HepG2 (cell line): ENCODE measurements around the gene BCAS3. TPM values are rescaled to one million over a fixed set of nuclear protein-coding genes. Genes with fewer than 3 reads are reported as not detected.

ENCODE experiments used
- ATAC-seq: fragments of 200-7000 bp; cut with Tn5 transposase; 3 replicates; pipeline ENCODE4 v1.9.1; 2020; ENCODE audit warnings: mild to moderate bottlenecking, moderate library complexity
- BruUV-seq: library from RNA; stranded (reverse); fragments of 400-500 nt; replicated peaks from 2 replicates; lab custom pipeline; 2021; lab: Mats Ljungman, UMichigan
- CTCF ChIA-PET: fragments of 300-600 bp; formaldehyde crosslinking; extraction: SDS; loops from one replicate; lab custom pipeline; 2021; ENCODE audit warnings: low total read pairs, inconsistent platforms, low intra/inter-chr PET ratio; lab: Yijun Ruan, JAX
- POLR2A ChIA-PET: fragments of 350-600 bp; sonication (Branson Sonifier 250); formaldehyde crosslinking; loops from one replicate; lab custom pipeline; 2020; ENCODE audit warnings: antibody characterized with exemption, inconsistent platforms; lab: Yijun Ruan, JAX
- DNase-seq: peaks from one replicate; pipeline ENCODE4 v3.0.0-alpha.2; 2015; ENCODE audit warnings: low spot score
- FAIRE-seq: peaks from 3 replicates; lab custom pipeline; 2011; peaks lifted over from hg19 to GRCh38; lab: Jason Lieb, UNC
- H2AFZ ChIP-seq: one replicate; pipeline ENCODE4 v1.6.1; 2011; ENCODE audit warnings: low read length, inconsistent platforms
- H3K27ac ChIP-seq: fragments of 300-600 bp; 3 replicates; pipeline ENCODE4 v1.8.0; 2011; ENCODE audit warnings: mixed run types, mild to moderate bottlenecking, mixed read lengths, low read length, inconsistent platforms; ENCODE audit not compliant: insufficient read depth; ENCODE audit errors: extremely low read length
- H3K27me3 ChIP-seq, 2 experiments: fragments of 200-600 bp in 1 of 2; 2 replicates in 1 of 2; 3 replicates in 1 of 2; pipeline versions ENCODE4 v1.6.0 to v1.8.0; 2011; ENCODE audit warnings: low read length in 2 of 2, mild to moderate bottlenecking in 2 of 2, moderate library complexity in 2 of 2, inconsistent platforms in 1 of 2; ENCODE audit not compliant: insufficient read depth in 2 of 2, control insufficient read depth in 1 of 2
- H3K36me3 ChIP-seq, 2 experiments: fragments of 200-600 bp in 1 of 2; replicated peaks in 1 of 2; 2 replicates in 1 of 2; 3 replicates in 1 of 2; pipeline versions ENCODE4 v1.5.1 to v1.8.0; 2011; ENCODE audit warnings: low read length in 2 of 2, inconsistent platforms in 1 of 2; ENCODE audit not compliant: insufficient read depth in 2 of 2, control insufficient read depth in 1 of 2
- H3K4me1 ChIP-seq: 2 replicates; pipeline ENCODE4 v1.5.1; 2012; ENCODE audit warnings: low read length, inconsistent platforms; ENCODE audit not compliant: insufficient read depth
- H3K4me2 ChIP-seq: 2 replicates; pipeline ENCODE4 v1.6.0; 2011; ENCODE audit warnings: low read depth, low read length, inconsistent platforms
- H3K4me3 ChIP-seq, 3 experiments: fragments of 200-600 bp in 1 of 3; sonication (generic), shearing (Covaris generic) in 1 of 3; replicated peaks in 1 of 3; 2 replicates each; pipeline ENCODE4 v1.5.1; 2011 to 2016; ENCODE audit warnings: low read length in 3 of 3, inconsistent platforms in 2 of 3, low read depth in 2 of 3, mild to moderate bottlenecking in 2 of 3, control low read depth in 1 of 3, mixed read lengths in 1 of 3; ENCODE audit not compliant: insufficient read depth in 1 of 3
- H3K79me2 ChIP-seq: one replicate; pipeline ENCODE4 v1.6.1; 2011; ENCODE audit warnings: low read length, inconsistent platforms; ENCODE audit not compliant: insufficient read depth
- H3K9ac ChIP-seq: 2 replicates; pipeline ENCODE4 v1.6.0; 2011; ENCODE audit warnings: mild to moderate bottlenecking, low read depth, low read length, inconsistent platforms; ENCODE audit not compliant: insufficient read depth
- H3K9me3 ChIP-seq: 2 replicates; pipeline ENCODE4 v1.5.1; 2012; ENCODE audit warnings: mild to moderate bottlenecking, low read length
- H4K20me1 ChIP-seq: 2 replicates; pipeline ENCODE4 v1.6.0; 2011; ENCODE audit warnings: inconsistent platforms, mild to moderate bottlenecking, low read length, moderate library complexity; ENCODE audit not compliant: insufficient read depth
- BRCA1 ChIP-seq: sonication (generic); formaldehyde crosslinking; IDR thresholded peaks from 2 replicates; pipeline ENCODE4 v1.4.0; 2020; ENCODE audit warnings: missing genetic modification reagents
- FOXA1 ChIP-seq, 2 experiments: fragments of 450-650 bp in 1 of 2; sonication (generic) in 1 of 2; formaldehyde crosslinking in 1 of 2; IDR thresholded peaks; 2 replicates each; pipeline versions ENCODE4 v1.4.0 to v1.6.1; 2016 to 2020; ENCODE audit warnings: missing genetic modification reagents in 1 of 2
- KDM5B ChIP-seq: sonication (generic); formaldehyde crosslinking; IDR thresholded peaks from 2 replicates; pipeline ENCODE4 v1.4.0; 2020; ENCODE audit warnings: missing genetic modification reagents, mild to moderate bottlenecking, borderline replicate concordance
- KLF15 ChIP-seq: sonication (generic); formaldehyde crosslinking; IDR thresholded peaks from 2 replicates; pipeline ENCODE4 v1.8.1; 2023; ENCODE audit warnings: borderline replicate concordance, mild to moderate bottlenecking, inconsistent platforms, missing genetic modification reagents, mixed read lengths
- LCORL ChIP-seq, 2 experiments: fragments of 450-650 bp in 1 of 2; sonication (generic) in 1 of 2; formaldehyde crosslinking in 1 of 2; IDR thresholded peaks; 2 replicates each; pipeline versions ENCODE4 v1.5.0 to v1.6.1; 2017 to 2020; ENCODE audit warnings: antibody characterized with exemption in 1 of 2, missing genetic modification reagents in 1 of 2
- MLLT10 ChIP-seq: sonication (generic); formaldehyde crosslinking; IDR thresholded peaks from 2 replicates; pipeline ENCODE4 v1.4.0; 2020; ENCODE audit warnings: missing genetic modification reagents
- NFIC ChIP-seq: IDR thresholded peaks from 2 replicates; pipeline ENCODE4 v1.6.1; 2012; ENCODE audit warnings: mild to moderate bottlenecking, low read length, inconsistent platforms
- PHF5A ChIP-seq: IDR thresholded peaks from one replicate; pipeline ENCODE4 v1.6.1; 2018; ENCODE audit warnings: low read depth, missing genetic modification reagents; ENCODE audit not compliant: unreplicated experiment
- SKI ChIP-seq: fragments of 450-650 bp; IDR thresholded peaks from one replicate; pipeline ENCODE4 v1.6.1; 2018; ENCODE audit warnings: mild to moderate bottlenecking; ENCODE audit not compliant: partially characterized antibody
- TAF15 ChIP-seq: fragments of 200-400 bp; formaldehyde crosslinking; IDR thresholded peaks from one replicate; pipeline ENCODE4 v1.6.1; 2018; ENCODE audit warnings: mild to moderate bottlenecking, low read depth, low read length; ENCODE audit not compliant: poor library complexity, severe bottlenecking
- THAP11 ChIP-seq: IDR thresholded peaks from 2 replicates; pipeline ENCODE4 v1.6.1; 2016; ENCODE audit warnings: missing biosample characterization, missing genetic modification reagents
- ZBTB8A ChIP-seq: sonication (generic); formaldehyde crosslinking; IDR thresholded peaks from 2 replicates; pipeline ENCODE4 v1.4.0; 2020; ENCODE audit warnings: mild to moderate bottlenecking, low read depth, missing genetic modification reagents, borderline replicate concordance
- ZNF225 ChIP-seq: sonication (generic); formaldehyde crosslinking; IDR thresholded peaks from 2 replicates; pipeline ENCODE4 v1.4.0; 2020; ENCODE audit warnings: mild to moderate bottlenecking, missing genetic modification reagents
- ZNF253 ChIP-seq: sonication (generic); formaldehyde crosslinking; IDR thresholded peaks from 2 replicates; pipeline ENCODE4 v1.8.0; 2022; ENCODE audit warnings: mild to moderate bottlenecking, missing genetic modification reagents, borderline replicate concordance
- ZNF496 ChIP-seq: sonication (generic); formaldehyde crosslinking; IDR thresholded peaks from 2 replicates; pipeline ENCODE4 v1.8.1; 2023; ENCODE audit warnings: mild to moderate bottlenecking, moderate library complexity, missing genetic modification reagents; ENCODE audit not compliant: insufficient replicate concordance
- ZNF607 ChIP-seq: sonication (generic); formaldehyde crosslinking; IDR thresholded peaks from 2 replicates; pipeline ENCODE4 v1.5.1; 2020; ENCODE audit warnings: missing genetic modification reagents, mild to moderate bottlenecking, borderline replicate concordance
- ZNF766 ChIP-seq: sonication (generic); formaldehyde crosslinking; IDR thresholded peaks from 2 replicates; pipeline ENCODE4 v1.5.0; 2020; ENCODE audit warnings: missing genetic modification reagents, borderline replicate concordance
- ZZZ3 ChIP-seq: sonication (generic); formaldehyde crosslinking; IDR thresholded peaks from 2 replicates; pipeline ENCODE4 v1.4.0; 2020; ENCODE audit warnings: missing genetic modification reagents, mild to moderate bottlenecking, borderline replicate concordance
- WGBS: methylation state at CpG from one replicate; pipeline ENCODE4 v1.1.6; 2017; ENCODE audit warnings: low lambda C conversion rate; 5-methylcytosine and 5-hydroxymethylcytosine counted together
- in situ Hi-C: cut with HindIII; loops from 2 replicates; pipeline ENCODE4 v1.10.0; 2017; ENCODE audit warnings: low pct_unique_long_range_greater_than_20kb; ENCODE audit not compliant: extremely low pct_ligation_motif_present
- intact Hi-C: fragments of 100-400 bp; cut with micrococcal nuclease; formaldehyde crosslinking; loops from one replicate; pipeline ENCODE4 v1.10.0; 2022; ENCODE audit not compliant: unreplicated experiment
- polyA plus RNA-seq, 8 experiments: library from polyadenylated mRNA; depleted of rRNA in 3 of 8; stranded (reverse) in 7 of 8; unstranded in 1 of 8; fragments of >200 nt; fragmentation: Illumina TruSeq in 4 of 8; extraction: Trizol in 4 of 8; gene quantifications; 2 replicates each; pipeline versions ENCODE4 v1.2.1 to v1.2.3, GENCODE V29; 2011 to 2016; ENCODE audit warnings: low read depth in 4 of 8, missing spikeins in 1 of 8, mixed read lengths in 1 of 8; ENCODE audit not compliant: insufficient read depth in 1 of 8
- total RNA-seq, 5 experiments: library from RNA; depleted of rRNA; stranded (reverse); fragments of >200 nt; fragmentation: Illumina TruSeq; extraction: Trizol; gene quantifications; 2 replicates each; pipeline ENCODE4 v1.2.3, GENCODE V29; 2016; ENCODE audit warnings: low read depth in 1 of 5
- TF ChIP-seq, protein P1 (sequence below): sonication (generic); formaldehyde crosslinking; IDR thresholded peaks from 2 replicates; pipeline ENCODE4 v1.4.0; 2020; ENCODE audit warnings: missing genetic modification reagents, mild to moderate bottlenecking, borderline replicate concordance
- TF ChIP-seq, protein P2 (sequence below): sonication (generic); formaldehyde crosslinking; IDR thresholded peaks from 2 replicates; pipeline ENCODE4 v1.5.1; 2020; ENCODE audit warnings: mild to moderate bottlenecking, missing genetic modification reagents, moderate library complexity

BCAS3 gene
- total and polyA plus RNA-seq, 2 of the 13 experiments (the other 11 are each of a cell fraction or from before 2014, with no cell fraction given): 10.7 to 11.2 TPM

DNA sequence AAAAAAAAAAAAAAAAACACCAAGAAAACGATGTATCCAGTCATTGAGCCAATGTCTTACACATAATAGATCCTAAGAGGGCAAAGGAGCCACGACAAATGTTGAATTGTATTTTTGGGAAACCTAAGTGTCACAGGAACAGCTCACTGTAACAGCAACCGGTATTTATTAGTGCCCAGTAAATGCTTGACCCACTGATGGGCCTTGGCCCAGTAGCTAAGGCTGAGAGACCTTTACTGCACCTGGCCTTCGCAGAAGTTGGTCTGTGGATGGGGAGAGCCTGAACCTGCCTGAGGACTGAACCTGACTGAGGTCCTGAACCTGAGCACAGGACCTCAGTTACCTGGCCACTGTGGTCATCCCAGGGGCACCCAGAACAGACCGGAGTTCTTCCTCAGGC is 657.0 kb downstream of the BCAS3 start:
- Histone ChIP-seq H4K20me1 (no peaks in the 10 kb centered on the region), H3K9ac (peak overlapping the region; percentile 4; the same call in 1 of the 2 replicates), H3K9me3 (no peaks in the 10 kb centered on the region), H3K4me2 (peak overlapping the region; percentile 93), H3K4me3 (peak overlapping the region in 1 of 3 experiments; percentile 56; a peak in 2 of 6 replicates), H3K79me2 (no peaks in the 10 kb centered on the region), H3K27me3 (no peaks in the 10 kb centered on the region), H2AFZ (no peak overlapping the region), H3K36me3 (no peaks in the 10 kb centered on the region), H3K4me1 (peaks cover 70% of the 10 kb centered on the region), H3K27ac (peak overlapping the region; percentile 86)
- CTCF ChIA-PET: no interaction called here
- POLR2A ChIA-PET: interaction anchor here (1.1 to 2.5 kb wide), 3 partner anchors 28 to 65 kb away, joined by 3 to 24 read pairs (median 14); partner anchors contain the start of gene TBX2
- no TSS peak for BruUV-seq
- peak; percentile 4; the same call in 2 of the 3 replicates for ATAC-seq
- 90% methylated on average over 5 of the region's 5 CpGs for WGBS
- intact Hi-C loops (no loop called here), in situ Hi-C loops (no loop called here)
- DNase-seq: no peak
- FAIRE-seq: no peak
- TF ChIP-seq NFIC (0 out of 2 replicates have a peak, but pooled peaks have one; percentile 11), ZZZ3 (CRISPR knock-in tag) (no peak), ZNF225 (CRISPR knock-in tag) (0 out of 2 replicates have a peak, but pooled peaks have one; percentile 48), PHF5A (CRISPR knock-in tag) (no peak), THAP11 (CRISPR knock-in tag) (no peak), FOXA1 (IDR thresholded peaks at IDR 0.05) (no peak), FOXA1 (CRISPR knock-in tag; IDR thresholded peaks at IDR 0.05) (no peak), KDM5B (CRISPR knock-in tag) (peak; percentile 37; the same call in 1 of the 2 replicates), BRCA1 (CRISPR knock-in tag) (no peak), LCORL (IDR thresholded peaks at IDR 0.05) (no peak), LCORL (CRISPR knock-in tag; IDR thresholded peaks at IDR 0.05) (no peak), ZNF496 (CRISPR knock-in tag) (no peak), KLF15 (CRISPR knock-in tag) (no peak), SKI (no peak), ZNF253 (CRISPR knock-in tag) (no peak), ZNF766 (CRISPR knock-in tag) (no peak), MLLT10 (CRISPR knock-in tag) (no peak), ZBTB8A (no peak), TAF15 (no peak), ZNF607 (peak; percentile 42; the same call in 1 of the 2 replicates)
- TF ChIP-seq, protein P1, sequence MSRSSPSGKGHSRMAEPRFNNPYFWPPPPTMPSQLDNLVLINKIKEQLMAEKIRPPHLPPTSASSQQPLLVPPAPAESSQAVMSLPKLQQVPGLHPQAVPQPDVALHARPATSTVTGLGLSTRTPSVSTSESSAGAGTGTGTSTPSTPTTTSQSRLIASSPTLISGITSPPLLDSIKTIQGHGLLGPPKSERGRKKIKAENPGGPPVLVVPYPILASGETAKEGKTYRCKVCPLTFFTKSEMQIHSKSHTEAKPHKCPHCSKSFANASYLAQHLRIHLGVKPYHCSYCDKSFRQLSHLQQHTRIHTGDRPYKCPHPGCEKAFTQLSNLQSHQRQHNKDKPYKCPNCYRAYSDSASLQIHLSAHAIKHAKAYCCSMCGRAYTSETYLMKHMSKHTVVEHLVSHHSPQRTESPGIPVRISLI (CRISPR knock-in tag): peak; percentile 4; the same call in 1 of the 2 replicates
- TF ChIP-seq, protein P2, sequence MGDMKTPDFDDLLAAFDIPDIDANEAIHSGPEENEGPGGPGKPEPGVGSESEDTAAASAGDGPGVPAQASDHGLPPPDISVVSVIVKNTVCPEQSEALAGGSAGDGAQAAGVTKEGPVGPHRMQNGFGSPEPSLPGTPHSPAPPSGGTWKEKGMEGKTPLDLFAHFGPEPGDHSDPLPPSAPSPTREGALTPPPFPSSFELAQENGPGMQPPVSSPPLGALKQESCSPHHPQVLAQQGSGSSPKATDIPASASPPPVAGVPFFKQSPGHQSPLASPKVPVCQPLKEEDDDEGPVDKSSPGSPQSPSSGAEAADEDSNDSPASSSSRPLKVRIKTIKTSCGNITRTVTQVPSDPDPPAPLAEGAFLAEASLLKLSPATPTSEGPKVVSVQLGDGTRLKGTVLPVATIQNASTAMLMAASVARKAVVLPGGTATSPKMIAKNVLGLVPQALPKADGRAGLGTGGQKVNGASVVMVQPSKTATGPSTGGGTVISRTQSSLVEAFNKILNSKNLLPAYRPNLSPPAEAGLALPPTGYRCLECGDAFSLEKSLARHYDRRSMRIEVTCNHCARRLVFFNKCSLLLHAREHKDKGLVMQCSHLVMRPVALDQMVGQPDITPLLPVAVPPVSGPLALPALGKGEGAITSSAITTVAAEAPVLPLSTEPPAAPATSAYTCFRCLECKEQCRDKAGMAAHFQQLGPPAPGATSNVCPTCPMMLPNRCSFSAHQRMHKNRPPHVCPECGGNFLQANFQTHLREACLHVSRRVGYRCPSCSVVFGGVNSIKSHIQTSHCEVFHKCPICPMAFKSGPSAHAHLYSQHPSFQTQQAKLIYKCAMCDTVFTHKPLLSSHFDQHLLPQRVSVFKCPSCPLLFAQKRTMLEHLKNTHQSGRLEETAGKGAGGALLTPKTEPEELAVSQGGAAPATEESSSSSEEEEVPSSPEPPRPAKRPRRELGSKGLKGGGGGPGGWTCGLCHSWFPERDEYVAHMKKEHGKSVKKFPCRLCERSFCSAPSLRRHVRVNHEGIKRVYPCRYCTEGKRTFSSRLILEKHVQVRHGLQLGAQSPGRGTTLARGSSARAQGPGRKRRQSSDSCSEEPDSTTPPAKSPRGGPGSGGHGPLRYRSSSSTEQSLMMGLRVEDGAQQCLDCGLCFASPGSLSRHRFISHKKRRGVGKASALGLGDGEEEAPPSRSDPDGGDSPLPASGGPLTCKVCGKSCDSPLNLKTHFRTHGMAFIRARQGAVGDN: peak; percentile 10; the same call in 1 of the 2 replicates
